T-helper 2 cell treated with Interferon-gamma antibody and Interleukin-4, amounts not matched to agents 100 ng/mL and 5 ng/mL, for 36 hours (primary cell): ENCODE data around the gene C3AR1. TPM values are rescaled to one million over a fixed set of nuclear protein-coding genes. Genes with fewer than 3 reads are reported as not detected.
"Not testable (repeated sequence)": the region's sequence is repeated elsewhere in the genome, so short reads cannot be mapped to it uniquely, and the experiment has no call there.

Source experiments
- intact Hi-C: fragments of 100-400 bp; cut with micrococcal nuclease; formaldehyde crosslinking; loops from one replicate; pipeline ENCODE4 v1.15.1; 2023
- total RNA-seq: library from RNA; stranded (reverse); gene quantifications from 2 replicates; pipeline ENCODE4 v1.2.3, GENCODE V29; 2022

Gene C3AR1
- 3.6 TPM in 2 replicates for total RNA-seq

GRCh38 chr12:8065991-8066594 lies at the start of gene C3AR1:
C3AR1 (minus strand) TSS chr12:8066359; CDS start chr12:8060185, 6,174 bp downstream.
- intact Hi-C loops: loop anchor here (1.0 kb wide), 2 partner anchors 16 to 20 kb away; partner anchors contain the start of gene NECAP1

- intact Hi-C loops: not testable (repeated sequence)
These were observed 47.0 kb upstream of the C3AR1 start for GRCh38 chr12:8113117-8113516.

- intact Hi-C loops: loop anchor here (1.0 to 5.0 kb wide), 3 partner anchors 73 to 128 kb away; no protein-coding TSS in a partner anchor
These were observed 42.7 kb upstream of the C3AR1 start for GRCh38 chr12:8108808-8109398.

- intact Hi-C loops: no loop called here
These were observed 33.1 kb upstream of the C3AR1 start for GRCh38 chr12:8099235-8099634.

GRCh38 chr12:8096281-8096915 lies 30.2 kb upstream of the C3AR1 start:
- intact Hi-C loops: no loop called here

GRCh38 chr12:8093291-8093690 lies 27.1 kb upstream of the C3AR1 start:
- intact Hi-C loops: no loop called here

- intact Hi-C loops: no loop called here
These were observed 23.6 kb upstream of the C3AR1 start for GRCh38 chr12:8089716-8090115.

GRCh38 chr12:8089277-8089676 lies 23.1 kb upstream of the C3AR1 start:
- intact Hi-C loops: not testable (repeated sequence)

GRCh38 chr12:8088574-8088973 lies 22.4 kb upstream of the C3AR1 start:
- intact Hi-C loops: no loop called here

GRCh38 chr12:8087666-8088065 lies 21.5 kb upstream of the C3AR1 start:
- intact Hi-C loops: no loop called here

- intact Hi-C loops: loop anchor here (5.0 kb wide), 2 partner anchors 897 to 1212 kb away; partner anchors contain the start of genes PEX5 and SPSB2
These were observed 18.2 kb upstream of the C3AR1 start for GRCh38 chr12:8084351-8084750.

GRCh38 chr12:8082808-8083100 lies 16.6 kb upstream of the C3AR1 start:
- intact Hi-C loops: loop anchor here (1.0 to 5.0 kb wide), 7 partner anchors 16 to 1210 kb away; partner anchors contain the start of genes C3AR1, M6PR, PEX5 and SLC2A3

- intact Hi-C loops: loop anchor here (5.0 kb wide), 2 partner anchors 894 to 1209 kb away; partner anchors contain the start of genes PEX5 and SPSB2
These were observed 15.2 kb upstream of the C3AR1 start for GRCh38 chr12:8081251-8081920.

GRCh38 chr12:8080120-8080519 lies 14.0 kb upstream of the C3AR1 start:
- intact Hi-C loops: loop anchor here (5.0 kb wide), 2 partner anchors 893 to 1208 kb away; partner anchors contain the start of genes PEX5 and SPSB2

- intact Hi-C loops: loop anchor here (1.0 kb wide), 1 partner anchor 33 kb away; no protein-coding TSS in a partner anchor
These were observed 12.8 kb upstream of the C3AR1 start for GRCh38 chr12:8078916-8079315.

GRCh38 chr12:8078398-8078797 lies 12.2 kb upstream of the C3AR1 start:
- intact Hi-C loops: loop anchor here (1.0 kb wide), 1 partner anchor 32 kb away; no protein-coding TSS in a partner anchor

- intact Hi-C loops: no loop called here
These were observed 11.0 kb upstream of the C3AR1 start for GRCh38 chr12:8077207-8077606.

GRCh38 chr12:8076366-8076765 lies 10.2 kb upstream of the C3AR1 start:
- intact Hi-C loops: no loop called here

GRCh38 chr12:8075935-8076334 lies 9.8 kb upstream of the C3AR1 start:
- intact Hi-C loops: no loop called here

- intact Hi-C loops: not testable (repeated sequence)
These were observed 5.7 kb upstream of the C3AR1 start for GRCh38 chr12:8071820-8072219.

- intact Hi-C loops: no loop called here
These were observed 3.4 kb upstream of the C3AR1 start for GRCh38 chr12:8069582-8069981.

- intact Hi-C loops: no loop called here
These were observed 2.0 kb downstream of the C3AR1 start for GRCh38 chr12:8064131-8064530.
